Psoas muscle (tissue), 8 donors: ENCODE data around the gene MAGEA9. TPM values are rescaled to one million over a fixed set of nuclear protein-coding genes. Genes with fewer than 3 reads are reported as not detected.
"Not testable (repeated sequence)": the region's sequence is repeated elsewhere in the genome, so short reads cannot be mapped to it uniquely, and the experiment has no call there.

Experiments used
- ATAC-seq, 4 donors: fragments of 200-7000 bp; cut with Tn5 transposase; one replicate each; pipeline ENCODE4 v1.9.1; 2020; ENCODE audit warnings: moderate library complexity in 3 of 4, mild to moderate bottlenecking in 2 of 4
- DNase-seq, 2 donors: peaks; one replicate each; pipeline ENCODE4 v3.0.0-alpha.2; 2020
- H3K27ac ChIP-seq: fragments of 200-600 bp; one replicate; pipeline ENCODE4 v1.8.0; 2022
- H3K27me3 ChIP-seq, 3 donors: fragments of 200-600 bp in 1 of 3; one replicate each; pipeline versions ENCODE4 v1.6.1 to v1.8.0; 2013 to 2022; ENCODE audit warnings: low read length in 2 of 3, mild to moderate bottlenecking in 2 of 3, moderate library complexity in 1 of 3; ENCODE audit not compliant: insufficient read depth in 3 of 3
- H3K36me3 ChIP-seq, 2 donors: fragments of 200-600 bp in 1 of 2; one replicate each; pipeline versions ENCODE4 v1.6.1 to v1.8.0; 2013 to 2022; ENCODE audit warnings: low read depth in 1 of 2, mild to moderate bottlenecking in 1 of 2, moderate library complexity in 1 of 2; ENCODE audit not compliant: insufficient read depth in 1 of 2
- H3K4me1 ChIP-seq: fragments of 200-600 bp; one replicate; pipeline ENCODE4 v1.8.0; 2022
- H3K4me3 ChIP-seq: fragments of 200-600 bp; one replicate; pipeline ENCODE4 v1.8.0; 2022; ENCODE audit warnings: mild to moderate bottlenecking
- H3K9me3 ChIP-seq: fragments of 200-600 bp; one replicate; pipeline ENCODE4 v1.8.0; 2022
- WGBS, 3 donors: extraction: QIAGEN DNeasy Blood & Tissue Kit; methylation state at CpG; one replicate each; pipeline versions ENCODE4 v1.1.6 to v1.1.7; 2013; 5-methylcytosine and 5-hydroxymethylcytosine counted together
- intact Hi-C, 2 donors: fragments of 100-400 bp; cut with DNase I; formaldehyde crosslinking; loops; one replicate each; pipeline versions ENCODE4 v1.11.0 to v1.14.2; 2022
- polyA plus RNA-seq, 3 donors: library from polyadenylated mRNA; stranded (reverse); fragments of 200-250 nt; gene quantifications; one replicate each; pipeline ENCODE4 v1.2.3, GENCODE V29; 2013
- total RNA-seq, 4 donors: library from RNA; stranded (reverse); fragmentation: NEBNext Ultra II Directional in 2 of 4; extraction: Animal tissue kit (Norgen Biotek cat#: 25700) in 2 of 4; gene quantifications; one replicate each; pipeline versions ENCODE4 v1.2.1 to v1.2.4, GENCODE V29; 2021 to 2023
- TF ChIP-seq, protein P1 (sequence below): fragments of 200-600 bp; IDR thresholded peaks from one replicate; pipeline ENCODE4 v1.8.0; 2022; ENCODE audit warnings: antibody characterized with exemption
- donor health status: healthy with polysubstance abuse.
- donor health status: DM: no; HTN: no; CAD: no; lungs with moderate emphysema.
- donor health status: Bipolar disorder and iron deficiency.
- donor health status: healthy.
- donor health status: DM: yes; HTN: yes; CAD: no.
- donor health status: DM: no; HTN: no; CAD: no.
- donor health status: DM: no; HTN: no; CAD: no.
- donor health status: DM: yes; HTN: yes; CAD: no.

MAGEA9 gene
- total and polyA plus RNA-seq, 7 donors: not detected

DNA sequence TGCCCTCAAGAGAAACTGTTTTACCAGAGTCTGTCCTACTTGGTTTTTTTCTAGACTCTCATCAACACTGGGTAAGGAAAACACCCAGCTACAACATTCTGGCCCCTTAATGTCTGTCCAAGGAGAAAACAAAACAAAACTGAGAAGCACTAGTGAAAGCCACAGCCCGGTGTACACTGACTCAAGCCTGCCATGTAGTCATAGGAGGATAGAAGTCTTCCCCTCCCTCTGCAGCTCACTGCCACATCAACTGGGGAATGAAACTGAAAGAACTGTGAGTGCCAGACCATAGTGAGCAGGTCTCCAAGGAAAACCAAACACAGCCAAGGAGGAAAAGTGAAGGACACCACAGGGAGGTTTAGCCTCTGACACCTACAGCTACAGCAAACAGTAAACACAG, 13.8 kb downstream of the MAGEA9 start:
- H3K4me1 ChIP-seq, ATAC-seq, intact Hi-C loops, H3K4me3 ChIP-seq, H3K27me3 ChIP-seq, H3K36me3 ChIP-seq, H3K27ac ChIP-seq, H3K9me3 ChIP-seq, DNase-seq: not testable (repeated sequence)
- WGBS, 3 donors: no CpG with 5 or more reads among the region's 1 CpG

DNA sequence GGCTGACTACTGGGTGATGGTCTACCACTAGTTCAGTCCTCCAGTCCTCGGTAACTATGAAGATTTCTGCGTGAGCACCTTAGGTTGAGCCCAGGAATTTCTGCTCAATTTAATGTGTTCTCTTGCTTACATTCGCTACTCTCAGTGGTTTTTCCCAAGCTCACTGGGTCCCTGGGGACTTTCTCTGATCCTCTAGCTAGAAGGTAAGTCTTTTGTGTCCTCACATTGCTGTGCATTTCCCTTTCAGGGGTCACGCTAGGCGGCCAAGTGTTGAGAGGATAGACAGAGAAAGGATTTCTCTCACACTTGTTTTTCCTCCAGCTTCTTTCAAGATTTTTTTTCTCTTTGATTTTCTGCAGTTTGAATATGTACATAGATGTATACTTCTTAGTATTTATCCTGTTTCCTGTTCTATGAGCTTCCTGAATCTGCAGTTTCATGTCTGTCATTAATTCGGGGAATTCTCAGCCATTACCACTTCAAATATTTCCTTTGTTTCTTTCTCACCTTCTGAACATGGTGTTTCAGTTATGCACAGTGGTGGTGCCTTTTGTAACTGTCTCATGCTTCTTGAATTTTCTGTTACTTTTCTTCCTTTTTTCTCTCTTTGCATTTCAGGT, 17.5 kb downstream of the MAGEA9 start:
- no peak for DNase-seq
- no peaks in the 10 kb centered on the region for H3K27me3 ChIP-seq
- H3K27ac ChIP-seq: no peak overlapping the region
- TF ChIP-seq, protein P1, sequence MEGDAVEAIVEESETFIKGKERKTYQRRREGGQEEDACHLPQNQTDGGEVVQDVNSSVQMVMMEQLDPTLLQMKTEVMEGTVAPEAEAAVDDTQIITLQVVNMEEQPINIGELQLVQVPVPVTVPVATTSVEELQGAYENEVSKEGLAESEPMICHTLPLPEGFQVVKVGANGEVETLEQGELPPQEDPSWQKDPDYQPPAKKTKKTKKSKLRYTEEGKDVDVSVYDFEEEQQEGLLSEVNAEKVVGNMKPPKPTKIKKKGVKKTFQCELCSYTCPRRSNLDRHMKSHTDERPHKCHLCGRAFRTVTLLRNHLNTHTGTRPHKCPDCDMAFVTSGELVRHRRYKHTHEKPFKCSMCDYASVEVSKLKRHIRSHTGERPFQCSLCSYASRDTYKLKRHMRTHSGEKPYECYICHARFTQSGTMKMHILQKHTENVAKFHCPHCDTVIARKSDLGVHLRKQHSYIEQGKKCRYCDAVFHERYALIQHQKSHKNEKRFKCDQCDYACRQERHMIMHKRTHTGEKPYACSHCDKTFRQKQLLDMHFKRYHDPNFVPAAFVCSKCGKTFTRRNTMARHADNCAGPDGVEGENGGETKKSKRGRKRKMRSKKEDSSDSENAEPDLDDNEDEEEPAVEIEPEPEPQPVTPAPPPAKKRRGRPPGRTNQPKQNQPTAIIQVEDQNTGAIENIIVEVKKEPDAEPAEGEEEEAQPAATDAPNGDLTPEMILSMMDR: no peak
- WGBS, 3 donors: 71 to 80% (median 78%) methylated on average over 6 of the region's 6 CpGs
- intact Hi-C loops: no loop called here
- ATAC-seq: no peak
- H3K9me3 ChIP-seq: no peaks in the 10 kb centered on the region
- no peaks in the 10 kb centered on the region for H3K4me1 ChIP-seq
- no peaks in the 10 kb centered on the region for H3K36me3 ChIP-seq
- H3K4me3 ChIP-seq: no peak overlapping the region

DNA sequence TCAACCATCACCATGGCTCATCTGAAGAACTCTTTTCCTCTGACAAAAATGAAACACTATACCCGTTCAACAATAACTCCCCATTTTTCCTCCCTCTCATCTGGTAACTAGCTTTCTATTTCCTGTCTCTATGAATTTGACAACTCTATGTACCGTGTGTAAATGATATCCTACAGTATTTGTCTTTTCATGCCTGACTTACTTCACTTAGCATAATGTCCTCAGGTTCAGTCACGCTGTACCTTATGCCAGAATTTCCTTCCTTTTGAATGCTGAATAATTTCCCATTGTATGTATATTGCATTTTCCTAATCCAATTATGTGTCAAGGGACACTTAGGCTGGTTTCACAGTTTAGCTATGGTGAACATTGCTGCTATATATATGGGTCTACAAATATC, 18.2 kb downstream of the MAGEA9 start:
- Histone ChIP-seq H3K27me3 (no peaks in the 10 kb centered on the region), H3K9me3 (no peaks in the 10 kb centered on the region), H3K4me3 (no peak overlapping the region), H3K4me1 (no peaks in the 10 kb centered on the region), H3K27ac (no peak overlapping the region), H3K36me3 (no peaks in the 10 kb centered on the region)
- intact Hi-C loops: no loop called here
- DNase-seq (no peak), ATAC-seq (no peak)
- TF ChIP-seq, protein P1: no peak
- WGBS, 3 donors: 37 to 49% (median 39%) methylated on average over 3 of the region's 3 CpGs

DNA sequence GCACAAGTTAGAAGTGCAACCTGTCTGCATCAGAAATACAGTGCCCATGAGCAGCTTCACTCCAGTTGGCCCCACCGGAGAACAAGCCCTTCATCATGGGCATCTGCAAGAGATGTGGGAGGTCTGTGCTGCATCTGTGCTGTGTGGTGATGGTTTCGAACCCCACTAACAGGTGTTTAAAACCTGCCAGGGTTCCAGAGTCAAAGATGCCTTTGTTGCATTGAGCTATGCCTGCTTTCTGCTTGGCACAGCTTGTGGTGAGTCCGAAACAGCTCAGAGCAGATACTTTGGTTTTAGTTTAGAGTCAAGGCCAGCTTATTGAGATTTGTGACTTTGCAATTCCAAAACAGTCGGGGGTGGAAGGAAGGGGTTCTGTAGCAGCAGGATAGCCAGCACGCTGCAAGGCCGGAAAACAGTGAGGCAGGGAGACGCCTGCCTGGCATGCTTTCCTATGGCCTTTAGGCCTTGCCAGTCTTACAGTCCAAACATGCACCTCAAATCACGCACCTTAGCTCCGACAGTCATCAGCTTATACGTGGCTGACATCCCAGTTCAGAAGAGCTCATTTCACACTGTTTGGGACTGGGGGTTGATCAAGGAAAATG, 21.8 kb downstream of the MAGEA9 start:
- H3K9me3 ChIP-seq: no peaks in the 10 kb centered on the region
- H3K27ac ChIP-seq: no peak overlapping the region
- TF ChIP-seq, protein P1: no peak
- ATAC-seq (no peak), DNase-seq (no peak)
- H3K4me3 ChIP-seq: no peak overlapping the region
- WGBS, 3 donors: 58 to 67% (median 65%) methylated on average over 10 of the region's 10 CpGs
- H3K4me1 ChIP-seq: no peaks in the 10 kb centered on the region
- H3K27me3 ChIP-seq: no peaks in the 10 kb centered on the region
- intact Hi-C loops: no loop called here
- no peaks in the 10 kb centered on the region for H3K36me3 ChIP-seq

DNA sequence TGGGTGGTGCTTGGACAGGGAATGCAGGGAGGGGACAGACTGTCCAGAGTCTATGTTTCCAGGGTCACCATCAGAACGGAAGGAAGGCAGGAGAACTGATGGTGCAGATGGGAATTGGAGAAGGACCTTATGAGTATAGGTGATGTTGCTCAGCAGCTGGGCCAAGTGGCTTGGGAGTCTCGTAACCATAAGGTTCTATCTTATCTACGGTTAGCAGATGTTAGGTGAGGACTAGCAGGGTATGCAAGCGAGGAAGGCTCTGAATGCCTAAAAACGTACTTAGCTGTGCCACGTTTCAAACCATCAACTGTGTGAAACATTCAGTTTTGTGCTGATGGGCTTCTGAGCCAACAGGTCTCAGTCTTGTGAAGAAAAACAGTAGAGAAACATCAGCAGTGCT, 22.4 kb downstream of the MAGEA9 start:
- Histone ChIP-seq H3K4me3 (no peak overlapping the region), H3K4me1 (no peaks in the 10 kb centered on the region), H3K36me3 (no peaks in the 10 kb centered on the region), H3K9me3 (no peaks in the 10 kb centered on the region), H3K27me3 (no peaks in the 10 kb centered on the region), H3K27ac (no peak overlapping the region)
- ATAC-seq (no peak), DNase-seq (no peak)
- WGBS, 3 donors: 73 to 89% (median 88%) methylated on average over 6 of the region's 6 CpGs
- intact Hi-C loops: no loop called here
- TF ChIP-seq, protein P1: no peak
